Right lobe of liver (tissue), 4 donors: ENCODE data around the gene CATSPERD.

Experiments
- POLR2A ChIP-seq: fragments of 450-650 bp; IDR thresholded peaks from one replicate; pipeline ENCODE4 v1.6.1; 2017; ENCODE audit warnings: antibody characterized with exemption, mild to moderate bottlenecking
- TF ChIP-seq, protein P1 (sequence below), 4 donors: fragments of 200-600 bp in 3 of 4; fragments of 450-650 bp in 1 of 4; IDR thresholded peaks; one replicate each; pipeline versions ENCODE4 v1.5.1 to v1.8.0; 2016 to 2022; ENCODE audit warnings: antibody characterized with exemption in 4 of 4, mild to moderate bottlenecking in 2 of 4
- donor health status: DM: no; HTN: no; CAD: no.
- donor health status: DM: no; HTN: no; CAD: no.
- donor health status: DM: no; HTN: yes; CAD: no.

GRCh38 chr19:5719961-5720790, at the start of gene CATSPERD, which contains the start of gene LONP1:
- TF ChIP-seq, protein P1, sequence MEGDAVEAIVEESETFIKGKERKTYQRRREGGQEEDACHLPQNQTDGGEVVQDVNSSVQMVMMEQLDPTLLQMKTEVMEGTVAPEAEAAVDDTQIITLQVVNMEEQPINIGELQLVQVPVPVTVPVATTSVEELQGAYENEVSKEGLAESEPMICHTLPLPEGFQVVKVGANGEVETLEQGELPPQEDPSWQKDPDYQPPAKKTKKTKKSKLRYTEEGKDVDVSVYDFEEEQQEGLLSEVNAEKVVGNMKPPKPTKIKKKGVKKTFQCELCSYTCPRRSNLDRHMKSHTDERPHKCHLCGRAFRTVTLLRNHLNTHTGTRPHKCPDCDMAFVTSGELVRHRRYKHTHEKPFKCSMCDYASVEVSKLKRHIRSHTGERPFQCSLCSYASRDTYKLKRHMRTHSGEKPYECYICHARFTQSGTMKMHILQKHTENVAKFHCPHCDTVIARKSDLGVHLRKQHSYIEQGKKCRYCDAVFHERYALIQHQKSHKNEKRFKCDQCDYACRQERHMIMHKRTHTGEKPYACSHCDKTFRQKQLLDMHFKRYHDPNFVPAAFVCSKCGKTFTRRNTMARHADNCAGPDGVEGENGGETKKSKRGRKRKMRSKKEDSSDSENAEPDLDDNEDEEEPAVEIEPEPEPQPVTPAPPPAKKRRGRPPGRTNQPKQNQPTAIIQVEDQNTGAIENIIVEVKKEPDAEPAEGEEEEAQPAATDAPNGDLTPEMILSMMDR (IDR thresholded peaks at IDR 0.05), result peak; percentile 86 to 90 (median 88)
- TF ChIP-seq POLR2A, result peak; percentile 77
